Calu3 (cell line): ENCODE data around the gene MYBPC1. TPM values are rescaled to one million over a fixed set of nuclear protein-coding genes. Genes with fewer than 3 reads are reported as not detected.

Experiments
- BruUV-seq: library from RNA; stranded (reverse); fragments of 400-500 nt; replicated peaks from 2 replicates; lab custom pipeline; 2021; lab: Mats Ljungman, UMichigan
- CTCF ChIA-PET: fragments of 300-600 bp; sonication (Branson Sonifier 250); formaldehyde crosslinking; loops from one replicate; lab custom pipeline; 2022; ENCODE audit warnings: antibody characterized with exemption; lab: Charles Lee
- DNase-seq: peaks from one replicate; pipeline ENCODE4 v3.0.0; 2022
- H3K27ac Mint-ChIP-seq: one replicate; pipeline ENCODE4 v1.8.0; 2022; ENCODE audit warnings: mixed read lengths; ENCODE audit not compliant: unreplicated experiment
- H3K27me3 Mint-ChIP-seq: one replicate; pipeline ENCODE4 v1.8.0; 2022; ENCODE audit warnings: mixed read lengths; ENCODE audit not compliant: unreplicated experiment
- H3K36me3 Mint-ChIP-seq: one replicate; pipeline ENCODE4 v1.8.0; 2022; ENCODE audit warnings: mild to moderate bottlenecking, moderate library complexity, mixed read lengths; ENCODE audit not compliant: insufficient read depth, unreplicated experiment
- H3K4me1 Mint-ChIP-seq: one replicate; pipeline ENCODE4 v1.8.0; 2022; ENCODE audit warnings: mild to moderate bottlenecking, low read depth, mixed read lengths; ENCODE audit not compliant: unreplicated experiment
- H3K4me3 Mint-ChIP-seq: one replicate; pipeline ENCODE4 v1.8.0; 2022; ENCODE audit warnings: mild to moderate bottlenecking, low read depth, moderate library complexity, mixed read lengths; ENCODE audit not compliant: unreplicated experiment
- H3K9me3 Mint-ChIP-seq: one replicate; pipeline ENCODE4 v1.8.0; 2022; ENCODE audit warnings: low read depth, mixed read lengths; ENCODE audit not compliant: unreplicated experiment
- CTCF ChIP-seq: fragments of 200-600 bp; IDR thresholded peaks from one replicate; pipeline ENCODE4 v1.8.0; 2022; ENCODE audit warnings: antibody characterized with exemption; ENCODE audit not compliant: unreplicated experiment
- intact Hi-C: fragments of 100-400 bp; cut with micrococcal nuclease; formaldehyde crosslinking; loops from one replicate; pipeline ENCODE4 v1.10.0; 2022; ENCODE audit not compliant: unreplicated experiment
- total RNA-seq: library from RNA; stranded (reverse); gene quantifications from 2 replicates; pipeline ENCODE4 v1.2.3, GENCODE V29; 2022

Gene MYBPC1
- total RNA-seq, 1 experiment from 2014 or later = not detected

GRCh38 chr12:101592448-101592847 lies 2.3 kb upstream of the MYBPC1 start:
- Mint-ChIP-seq H3K27ac (no peak overlapping the region), H3K27me3 (no peaks in the 10 kb centered on the region), H3K4me1 (peaks cover 39% of the 10 kb centered on the region), H3K36me3 (no peaks in the 10 kb centered on the region), H3K4me3 (no peak overlapping the region), H3K9me3 (peaks cover 2% of the 10 kb centered on the region)
- BruUV-seq = no TSS peak
- CTCF ChIA-PET = interaction anchor here (0.6 kb wide), 1 partner anchor 167 kb away, joined by 4 read pairs; no protein-coding TSS in a partner anchor
- no peak for DNase-seq
- no peak for TF ChIP-seq CTCF
- intact Hi-C loops = no loop called here

DNA sequence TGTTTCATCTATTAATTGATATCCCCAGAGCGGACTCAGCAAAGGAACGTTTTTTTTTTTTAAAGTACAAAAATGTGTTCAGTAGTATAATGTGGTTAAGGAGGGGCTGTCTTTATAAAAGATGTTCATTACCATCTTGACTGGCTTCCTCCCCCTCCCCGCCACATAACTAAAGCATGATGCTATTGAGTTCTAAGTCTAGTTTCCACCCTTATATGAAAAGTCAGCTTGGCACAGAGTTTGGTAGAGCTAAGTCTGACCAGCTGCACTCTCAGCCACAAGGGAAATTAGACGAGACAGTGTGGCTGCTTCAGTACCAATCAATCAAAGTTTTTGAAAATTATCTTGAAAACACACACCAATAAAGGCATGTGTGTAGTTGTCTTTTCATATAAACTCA lies 1.9 kb upstream of the MYBPC1 start:
- peaks cover 39% of the 10 kb centered on the region for H3K4me1 Mint-ChIP-seq
- intact Hi-C loops = no loop called here
- DNase-seq = no peak
- peaks cover 2% of the 10 kb centered on the region for H3K9me3 Mint-ChIP-seq
- CTCF ChIA-PET = interaction anchor here (0.7 kb wide), 1 partner anchor 11 kb away, joined by 4 read pairs; no protein-coding TSS in a partner anchor
- no peak for TF ChIP-seq CTCF
- H3K27ac Mint-ChIP-seq = no peak overlapping the region
- H3K27me3 Mint-ChIP-seq = no peaks in the 10 kb centered on the region
- no peaks in the 10 kb centered on the region for H3K36me3 Mint-ChIP-seq
- BruUV-seq = no TSS peak
- no peak overlapping the region for H3K4me3 Mint-ChIP-seq

DNA sequence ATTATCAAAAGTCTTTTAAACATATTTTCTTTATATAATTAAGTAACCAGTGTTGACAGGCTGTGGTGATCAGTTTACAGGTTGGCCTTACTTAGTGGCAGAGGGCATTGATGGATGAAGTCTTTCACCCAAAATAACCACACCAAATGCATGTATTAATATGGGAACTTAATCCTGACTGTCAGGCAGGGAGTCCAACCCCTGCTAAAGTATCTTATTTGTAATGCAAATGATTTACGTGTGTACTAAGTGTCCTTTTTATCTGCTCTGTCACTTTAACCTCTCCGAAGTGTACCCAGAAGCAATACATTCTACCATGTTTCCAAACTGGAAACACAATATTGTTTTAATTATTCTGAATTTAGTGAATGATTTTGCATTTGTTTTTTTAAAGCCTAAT lies 1.4 kb downstream of the MYBPC1 start:
- BruUV-seq = no TSS peak
- CTCF ChIA-PET = no interaction called here
- H3K27ac Mint-ChIP-seq = no peak overlapping the region
- intact Hi-C loops = no loop called here
- no peak for TF ChIP-seq CTCF
- H3K36me3 Mint-ChIP-seq = peaks cover 10% of the 10 kb centered on the region
- peaks cover 2% of the 10 kb centered on the region for H3K9me3 Mint-ChIP-seq
- peaks cover 42% of the 10 kb centered on the region for H3K4me1 Mint-ChIP-seq
- DNase-seq = no peak
- no peak overlapping the region for H3K4me3 Mint-ChIP-seq
- no peaks in the 10 kb centered on the region for H3K27me3 Mint-ChIP-seq

DNA sequence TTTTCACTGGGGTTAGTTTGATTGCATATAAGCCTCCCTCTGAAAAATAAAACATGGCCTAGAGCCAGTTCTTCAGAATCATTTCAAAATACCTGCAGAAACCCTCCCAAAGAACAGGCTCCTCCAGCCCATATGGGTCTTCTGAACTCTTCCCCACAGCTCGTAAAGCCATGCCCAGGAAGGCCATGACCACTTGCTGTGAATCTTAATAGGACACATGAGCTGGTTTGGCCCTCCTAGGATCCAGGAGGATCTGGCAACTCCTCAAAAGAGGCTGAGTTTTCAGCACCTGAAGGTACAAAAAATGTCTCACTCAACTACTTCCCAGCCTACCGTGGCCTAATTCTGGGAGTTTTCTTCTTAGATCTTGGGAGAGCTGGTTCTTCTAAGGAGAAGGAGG lies 2.4 kb downstream of the MYBPC1 start:
- Mint-ChIP-seq H3K9me3 (no peaks in the 10 kb centered on the region), H3K4me3 (no peak overlapping the region), H3K27me3 (no peaks in the 10 kb centered on the region), H3K27ac (no peak overlapping the region), H3K36me3 (peaks cover 10% of the 10 kb centered on the region), H3K4me1 (peaks cover 40% of the 10 kb centered on the region)
- TF ChIP-seq CTCF = no peak
- no peak for DNase-seq
- BruUV-seq = no TSS peak
- CTCF ChIA-PET = no interaction called here
- intact Hi-C loops = no loop called here
